Thyroid gland (tissue), 4 donors: ENCODE data around the gene MSH4.

Source experiments
- CTCF ChIP-seq, 6 experiments: fragments of 200-600 bp in 3 of 6; fragments of 450-650 bp in 3 of 6; sonication (generic) in 3 of 6; IDR thresholded peaks; one replicate each; pipeline ENCODE4 v1.5.1; 2016 to 2019; ENCODE audit warnings: antibody characterized with exemption in 6 of 6, mild to moderate bottlenecking in 2 of 6, inconsistent platforms in 1 of 6, moderate library complexity in 1 of 6
- POLR2A ChIP-seq, 2 donors: fragments of 450-650 bp; IDR thresholded peaks; one replicate each; pipeline ENCODE4 v1.6.1; 2017; ENCODE audit warnings: antibody characterized with exemption in 2 of 2, mild to moderate bottlenecking in 2 of 2, moderate library complexity in 1 of 2

DNA sequence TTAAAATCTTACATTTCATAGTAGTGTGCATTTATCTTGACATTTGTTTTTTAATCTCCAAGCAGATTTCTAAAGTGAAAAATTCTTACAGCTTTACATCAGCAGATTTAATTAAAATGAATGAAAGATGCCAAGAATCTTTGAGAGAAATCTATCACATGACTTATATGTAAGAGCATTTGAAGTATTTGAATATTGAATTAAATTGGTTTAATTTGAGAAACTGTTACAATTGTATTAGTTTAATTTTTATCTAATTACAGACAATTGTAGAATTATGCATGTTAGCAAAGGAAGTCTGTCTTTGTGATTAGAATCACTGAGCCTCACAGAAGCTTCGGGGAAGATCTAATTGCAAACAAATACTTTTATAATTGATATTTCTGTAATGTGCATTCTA lies 83.3 kb downstream of the MSH4 start:
- TF ChIP-seq CTCF (IDR thresholded peaks at IDR 0.05) (no peak), POLR2A (IDR thresholded peaks at IDR 0.05) (no peak)
